OCI-LY7 (cell line): ENCODE results near the gene CD81.
"Not testable (repeated sequence)": the region's sequence is repeated elsewhere in the genome, so short reads cannot be mapped to it uniquely, and the experiment has no call there.

Experiments
- EZH2phosphoT487 ChIP-seq: fragments of 200-600 bp; sonication (generic); IDR thresholded peaks from 2 replicates; pipeline ENCODE4 v1.6.1; 2018; ENCODE audit warnings: low read depth, borderline replicate concordance, mild to moderate bottlenecking, mixed run types, antibody characterized with exemption, low read length, moderate library complexity, mixed read lengths
- TF ChIP-seq, protein P1 (sequence below): fragments of 200-600 bp; sonication (generic); conservative IDR thresholded peaks from 2 replicates; pipeline ENCODE4 v1.5.1; 2014; ENCODE audit warnings: mild to moderate bottlenecking, antibody characterized with exemption, low read length, moderate library complexity, mixed read lengths

DNA sequence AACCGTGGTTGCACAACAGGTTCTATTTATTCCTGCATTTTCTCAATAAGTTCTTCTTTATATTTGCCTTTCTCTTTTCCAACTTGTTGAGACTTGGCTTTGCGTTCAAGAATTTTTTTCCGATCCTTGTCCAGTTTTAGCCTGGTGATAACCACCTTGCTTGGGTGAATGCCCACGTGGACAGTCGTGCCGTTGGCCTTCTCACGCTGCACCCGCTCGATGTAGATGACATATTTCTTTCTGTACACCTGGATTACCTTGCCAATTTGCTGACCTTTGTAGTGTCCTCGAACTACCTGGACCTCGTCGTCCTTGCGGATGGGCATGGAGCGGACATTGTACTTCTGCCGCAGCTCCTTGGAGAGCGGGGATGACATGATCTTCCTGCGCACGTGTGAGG, 41.8 kb upstream of the CD81 start:
- TF ChIP-seq, protein P1, sequence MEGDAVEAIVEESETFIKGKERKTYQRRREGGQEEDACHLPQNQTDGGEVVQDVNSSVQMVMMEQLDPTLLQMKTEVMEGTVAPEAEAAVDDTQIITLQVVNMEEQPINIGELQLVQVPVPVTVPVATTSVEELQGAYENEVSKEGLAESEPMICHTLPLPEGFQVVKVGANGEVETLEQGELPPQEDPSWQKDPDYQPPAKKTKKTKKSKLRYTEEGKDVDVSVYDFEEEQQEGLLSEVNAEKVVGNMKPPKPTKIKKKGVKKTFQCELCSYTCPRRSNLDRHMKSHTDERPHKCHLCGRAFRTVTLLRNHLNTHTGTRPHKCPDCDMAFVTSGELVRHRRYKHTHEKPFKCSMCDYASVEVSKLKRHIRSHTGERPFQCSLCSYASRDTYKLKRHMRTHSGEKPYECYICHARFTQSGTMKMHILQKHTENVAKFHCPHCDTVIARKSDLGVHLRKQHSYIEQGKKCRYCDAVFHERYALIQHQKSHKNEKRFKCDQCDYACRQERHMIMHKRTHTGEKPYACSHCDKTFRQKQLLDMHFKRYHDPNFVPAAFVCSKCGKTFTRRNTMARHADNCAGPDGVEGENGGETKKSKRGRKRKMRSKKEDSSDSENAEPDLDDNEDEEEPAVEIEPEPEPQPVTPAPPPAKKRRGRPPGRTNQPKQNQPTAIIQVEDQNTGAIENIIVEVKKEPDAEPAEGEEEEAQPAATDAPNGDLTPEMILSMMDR, result not testable (repeated sequence)
- TF ChIP-seq EZH2phosphoT487, result not testable (repeated sequence)
